Stimulated activated CD4-positive, alpha-beta T cell treated with anti-CD3 and anti-CD28 coated beads, Interleukin-12 subunit alpha, Interleukin-12 subunit beta, amount 100 ng/mL, for 4 hours (primary cell): ENCODE results near the gene DCTN4.
"Not testable (repeated sequence)": the region's sequence is repeated elsewhere in the genome, so short reads cannot be mapped to it uniquely, and the experiment has no call there.

ENCODE experiments used
- DNase-seq: peaks from one replicate; pipeline ENCODE4 v3.0.0-alpha.2; 2020

DCTN4 gene

DNA sequence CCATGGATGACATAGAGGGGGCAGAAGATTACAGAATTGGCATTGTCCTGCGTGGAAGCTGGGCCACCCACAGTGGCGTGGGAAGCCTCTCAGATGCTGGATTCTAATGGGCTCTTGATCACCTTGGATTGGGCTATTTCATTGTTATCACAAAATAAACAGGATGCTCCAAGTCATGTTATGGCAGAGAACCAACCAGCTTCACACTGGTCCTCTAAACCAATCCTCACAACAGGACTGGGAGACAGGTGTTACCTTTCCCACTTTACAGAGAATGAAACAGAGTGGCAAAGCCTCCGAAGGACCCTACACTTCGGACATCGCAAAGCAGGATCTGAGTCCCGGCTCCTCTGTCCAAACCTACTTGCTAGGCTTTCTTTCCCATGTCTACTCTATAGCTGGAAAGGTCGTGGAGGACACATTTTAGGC, 19.3 kb upstream of the DCTN4 start:
- no peak for DNase-seq

- DNase-seq: no peak
Measured at GRCh38 chr5:150777685-150778084, 18.9 kb upstream of the DCTN4 start.

- no peak for DNase-seq
Measured at GRCh38 chr5:150774145-150774544, 15.3 kb upstream of the DCTN4 start.

- DNase-seq: no peak
Measured at GRCh38 chr5:150771034-150771795, 12.4 kb upstream of the DCTN4 start.

- DNase-seq: no peak
Measured at GRCh38 chr5:150766251-150766650, 7.4 kb upstream of the DCTN4 start.

DNA sequence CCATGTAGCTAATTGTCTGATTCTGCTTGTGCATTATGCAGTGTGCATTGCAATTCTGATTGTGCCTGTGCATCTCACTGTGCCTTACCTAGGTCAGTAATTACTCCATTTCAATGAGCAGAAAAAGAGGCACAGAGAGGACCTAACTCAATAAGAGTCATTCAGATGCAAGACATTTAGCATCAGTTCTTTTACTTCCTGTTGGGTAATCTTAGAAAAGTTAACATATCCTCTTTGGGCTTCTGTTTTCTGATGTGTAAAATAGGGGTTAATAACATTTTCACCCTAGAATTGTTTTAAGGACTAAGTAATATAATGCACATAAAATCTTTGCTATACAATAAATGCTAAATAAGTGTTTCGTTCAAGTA, 7.0 kb upstream of the DCTN4 start:
- no peak for DNase-seq

DNA sequence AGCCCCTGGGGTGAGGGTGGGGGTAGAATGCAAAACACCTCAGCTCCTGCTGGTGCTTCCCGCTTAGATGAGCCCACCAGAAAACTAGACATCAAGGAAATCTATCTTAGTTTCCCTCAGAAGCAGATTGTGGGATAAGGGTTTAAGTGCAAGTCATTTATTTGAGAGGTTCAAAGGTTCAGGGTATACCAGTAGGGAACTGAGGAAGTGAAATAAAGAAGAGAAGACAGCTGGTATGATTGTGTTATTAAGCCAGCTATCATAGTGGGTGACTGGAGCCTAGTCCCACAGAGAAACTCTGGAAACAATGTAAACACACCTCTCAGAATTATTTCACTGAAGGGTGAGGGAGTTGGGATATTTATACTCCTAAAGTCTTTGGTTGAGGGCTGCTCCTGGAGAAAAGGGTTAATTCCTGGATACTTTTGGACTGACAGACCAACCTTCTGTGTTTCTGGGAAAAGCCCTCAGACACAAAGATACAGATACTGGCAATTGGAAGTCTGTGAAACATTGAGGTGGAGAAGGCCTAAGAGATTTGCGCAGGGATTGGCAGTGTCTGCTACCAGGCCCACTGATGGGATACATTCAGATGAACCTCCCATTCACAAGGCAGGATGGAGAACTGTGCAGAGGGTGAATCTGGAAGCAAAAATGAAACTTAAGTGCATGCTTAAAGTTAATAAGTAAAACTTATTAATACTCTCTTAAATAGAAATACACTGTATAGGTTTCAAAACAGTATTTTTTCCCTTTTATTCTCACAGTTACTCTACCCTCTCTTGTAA, 6.4 kb upstream of the DCTN4 start:
- no peak for DNase-seq

GRCh38 chr5:150764530-150764929, 5.7 kb upstream of the DCTN4 start:
- no peak for DNase-seq

DNA sequence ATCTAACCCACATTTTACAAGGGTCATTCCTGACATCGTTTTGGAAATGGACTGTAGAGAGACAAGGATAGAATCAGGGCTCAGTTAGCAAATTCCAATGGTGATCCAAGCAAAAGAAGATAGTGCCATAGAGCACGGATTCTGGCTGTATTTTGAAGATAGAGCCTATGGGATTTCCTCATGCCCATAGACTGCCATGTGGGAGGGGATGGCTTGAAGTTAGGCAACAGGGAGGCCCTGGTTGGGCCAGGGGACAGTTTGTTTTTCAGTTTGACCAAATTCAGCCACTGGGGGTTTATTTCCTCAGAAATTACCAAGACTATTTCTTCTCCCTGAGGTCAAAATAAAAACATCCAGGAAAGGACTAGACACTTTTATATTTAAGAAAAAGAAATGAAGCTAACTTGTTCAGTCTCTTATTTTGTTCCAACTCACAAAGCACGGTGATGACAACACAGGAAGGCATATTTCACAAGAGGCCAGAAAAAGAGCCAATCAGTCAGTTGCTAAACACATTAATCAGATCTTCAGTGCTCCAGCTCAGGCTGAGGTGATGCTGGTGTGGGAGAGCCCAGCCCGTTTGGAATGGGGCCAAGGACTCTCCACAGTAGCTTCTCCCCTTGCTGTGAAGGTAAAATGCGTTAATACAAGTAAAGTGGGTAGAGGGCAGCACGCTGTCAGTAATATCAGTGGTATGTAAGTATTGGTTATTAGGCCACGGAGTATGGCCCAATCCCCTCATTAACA, 4.4 kb upstream of the DCTN4 start:
- DNase-seq: no peak

DNA sequence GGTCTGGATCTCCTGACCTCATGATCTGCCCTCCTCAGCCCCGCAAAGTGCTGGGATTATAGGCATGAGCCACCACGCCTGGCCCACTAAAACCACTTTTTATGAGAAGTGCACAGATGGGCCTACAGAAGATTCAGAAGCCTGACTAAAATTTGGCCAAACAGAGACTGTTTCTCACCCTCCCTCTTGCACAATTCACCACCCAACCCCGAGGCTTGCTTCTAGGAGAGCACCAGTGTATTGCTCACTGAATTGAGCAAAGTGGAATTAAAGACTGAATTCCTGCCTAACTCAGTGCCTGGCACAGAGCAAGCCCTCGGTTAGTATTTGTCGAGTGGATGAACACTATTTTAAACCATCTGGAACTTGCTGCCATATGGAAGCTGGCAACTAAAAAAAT, 3.4 kb upstream of the DCTN4 start:
- DNase-seq: no peak

DNA sequence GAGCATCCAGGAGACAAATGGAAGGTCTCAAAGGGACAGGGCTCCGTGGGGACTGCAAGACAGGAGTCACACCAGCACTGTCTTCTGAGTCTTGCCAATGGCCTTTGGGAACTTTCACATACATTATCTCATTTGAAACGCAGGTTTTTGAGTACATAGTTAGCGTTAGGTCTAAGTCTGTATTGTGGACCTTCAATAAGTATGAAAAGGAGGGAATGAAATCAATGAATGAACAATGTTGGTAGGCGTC, 442 bp upstream of the DCTN4 start:
- no peak for DNase-seq

- no peak for DNase-seq
Measured at GRCh38 chr5:150758203-150758530, 650 bp downstream of the DCTN4 start.

GRCh38 chr5:150757087-150757649, 1.6 kb downstream of the DCTN4 start:
- DNase-seq: no peak

- no peak for DNase-seq
Measured at GRCh38 chr5:150753863-150754262, 5.0 kb downstream of the DCTN4 start.

GRCh38 chr5:150753463-150753862, 5.4 kb downstream of the DCTN4 start:
- no peak for DNase-seq

DNA sequence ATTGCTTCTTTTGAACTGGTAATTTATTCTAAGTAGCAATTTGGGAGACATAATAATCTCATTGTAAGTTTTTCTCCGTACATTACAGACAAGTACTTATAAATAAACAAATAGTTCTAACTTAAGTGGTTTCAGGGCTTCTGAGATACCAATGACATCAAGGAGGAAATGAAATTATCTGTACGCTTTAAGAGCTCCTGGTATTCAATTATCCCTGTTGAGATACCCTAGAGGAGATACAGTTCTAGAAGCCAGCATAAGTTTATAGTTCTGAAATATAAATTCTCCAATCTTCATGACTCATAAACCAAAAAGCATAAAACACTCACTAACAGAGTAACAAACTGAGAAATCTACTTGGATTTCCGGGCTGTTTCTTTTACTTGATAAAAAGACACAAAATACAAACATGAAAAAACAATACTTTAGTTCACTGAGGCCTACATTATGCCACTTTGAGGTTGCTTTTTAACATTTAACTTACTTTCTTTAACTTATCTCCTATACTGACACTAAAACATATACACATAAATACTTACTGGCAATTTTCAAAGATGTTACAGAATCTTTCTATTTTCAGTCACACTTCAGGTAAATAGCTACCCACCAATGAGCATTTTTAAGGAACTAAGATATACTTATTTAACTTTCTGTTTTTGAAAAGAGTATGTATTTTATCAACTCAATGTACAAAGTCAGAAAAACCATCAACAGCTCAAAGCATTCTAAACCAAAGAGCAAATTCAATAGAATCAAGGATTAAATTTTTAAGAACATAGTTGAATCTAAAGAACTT, 7.5 kb downstream of the DCTN4 start:
- no peak for DNase-seq

DNA sequence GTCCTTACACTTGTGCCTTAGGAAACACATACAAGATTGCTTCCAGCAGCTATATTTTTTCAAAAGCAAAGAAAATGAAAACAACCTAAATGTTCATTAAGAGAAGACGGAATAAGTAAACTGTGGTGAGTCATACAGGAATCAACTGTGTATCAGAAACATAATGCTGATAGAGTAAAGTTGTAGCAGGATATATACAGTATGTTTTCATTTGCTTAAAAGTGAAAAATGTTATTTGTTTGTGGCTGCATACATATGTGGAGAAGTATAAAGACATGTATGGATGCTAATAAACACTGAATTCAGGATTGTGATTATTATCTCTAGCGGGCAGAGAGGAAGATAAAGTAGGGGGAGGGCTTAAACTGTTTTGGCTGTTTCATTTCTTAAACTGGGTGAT, 8.3 kb downstream of the DCTN4 start:
- no peak for DNase-seq

- DNase-seq: not testable (repeated sequence)
Measured at GRCh38 chr5:150743142-150743488, 15.7 kb downstream of the DCTN4 start.

GRCh38 chr5:150742455-150743141, 16.2 kb downstream of the DCTN4 start:
- DNase-seq: not testable (repeated sequence)

GRCh38 chr5:150740992-150741391, 17.8 kb downstream of the DCTN4 start:
- DNase-seq: no peak

- DNase-seq: no peak
Measured at GRCh38 chr5:150738862-150739261, 20.0 kb downstream of the DCTN4 start.

GRCh38 chr5:150734579-150735384, 24.0 kb downstream of the DCTN4 start:
- DNase-seq: no peak
